ENCODE data around the gene HNRNPH3. TPM values are rescaled to one million over a fixed set of nuclear protein-coding genes. Genes with fewer than 3 reads are reported as not detected.

The HNRNPH3 gene
- total RNA-seq, 3 donors from 2014 or later: 198 to 215 (median 208) TPM

Other genes with a start within 250 kb of the HNRNPH3 start
- not detected for gene MYPN, start 222.6 kb upstream of the HNRNPH3 start, total RNA-seq
- gene ATOH7, start 100.0 kb upstream of the HNRNPH3 start, total RNA-seq: not detected
- 1 to 10 TPM in 1 of 3 donors, under 1 TPM in 2; 0.18 to 1.1 (median 0.37) TPM for gene PBLD, start 864 bp downstream of the HNRNPH3 start, total RNA-seq
- 1 to 10 TPM; 4.4 to 7.1 (median 6.9) TPM for gene RUFY2, start 75.2 kb downstream of the HNRNPH3 start, total RNA-seq
- gene DNA2, start 139.9 kb downstream of the HNRNPH3 start, total RNA-seq: 10 to 100 TPM; 15.1 to 27.1 (median 20.0) TPM
- gene SLC25A16, start 195.5 kb downstream of the HNRNPH3 start, total RNA-seq: 10 to 100 TPM; 16.0 to 21.4 (median 18.5) TPM
- under 1 TPM; 0.14 to 0.24 (median 0.23) TPM for gene TET1, start 228.3 kb downstream of the HNRNPH3 start, total RNA-seq

Data from activated T-cell treated with anti-CD3 and anti-CD28 coated beads, Interleukin-2, amount 50 U/mL, for 4 hours (primary cell).